Stimulated activated CD4-positive, alpha-beta T cell treated with anti-CD3 and anti-CD28 coated beads, Interleukin-15, amount 100 ng/mL, for 1 hour (primary cell): ENCODE data around the gene RNU5B-1.

ENCODE experiments used
- DNase-seq, 2 donors: peaks; one replicate each; pipeline ENCODE4 v3.0.0-alpha.2; 2020; ENCODE audit warnings: low read depth in 1 of 2, low spot score in 1 of 2

The RNU5B-1 gene

DNA sequence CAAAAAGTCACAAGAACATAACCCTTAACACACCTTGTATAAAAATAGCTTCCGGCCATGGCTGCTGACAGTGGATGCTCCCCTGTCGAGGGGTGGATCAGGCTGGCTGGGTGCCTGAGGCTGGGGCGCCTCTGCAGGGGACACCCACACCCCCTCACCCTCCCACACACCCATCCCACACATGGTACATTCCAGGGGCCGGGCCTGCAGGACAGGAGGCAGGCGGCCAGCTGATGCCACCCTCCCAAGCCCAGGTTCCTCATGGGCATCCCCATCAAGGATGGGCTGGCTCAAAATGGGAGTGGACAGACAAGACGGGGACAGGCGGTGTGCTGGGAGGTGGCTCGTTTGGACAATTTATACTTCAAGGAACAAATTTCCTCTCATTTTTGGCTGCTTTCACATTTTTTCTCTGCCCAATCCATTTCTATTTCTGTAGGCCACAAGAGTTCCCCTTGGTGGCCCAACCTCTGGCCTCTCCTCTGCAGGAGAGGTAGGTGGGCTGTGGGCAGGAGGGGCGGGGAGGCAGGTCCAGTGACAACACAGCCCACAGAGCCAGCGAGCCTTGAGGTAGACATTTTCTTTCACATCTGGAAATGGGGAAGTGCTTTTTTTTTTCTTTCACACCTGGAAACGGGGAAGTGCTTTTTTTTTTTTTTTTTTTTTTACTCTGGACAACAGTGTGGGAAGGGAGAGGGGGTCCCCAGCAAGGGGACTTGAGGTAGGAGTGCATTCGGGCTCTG lies 23.3 kb downstream of the RNU5B-1 start:
- no peak for DNase-seq

DNA sequence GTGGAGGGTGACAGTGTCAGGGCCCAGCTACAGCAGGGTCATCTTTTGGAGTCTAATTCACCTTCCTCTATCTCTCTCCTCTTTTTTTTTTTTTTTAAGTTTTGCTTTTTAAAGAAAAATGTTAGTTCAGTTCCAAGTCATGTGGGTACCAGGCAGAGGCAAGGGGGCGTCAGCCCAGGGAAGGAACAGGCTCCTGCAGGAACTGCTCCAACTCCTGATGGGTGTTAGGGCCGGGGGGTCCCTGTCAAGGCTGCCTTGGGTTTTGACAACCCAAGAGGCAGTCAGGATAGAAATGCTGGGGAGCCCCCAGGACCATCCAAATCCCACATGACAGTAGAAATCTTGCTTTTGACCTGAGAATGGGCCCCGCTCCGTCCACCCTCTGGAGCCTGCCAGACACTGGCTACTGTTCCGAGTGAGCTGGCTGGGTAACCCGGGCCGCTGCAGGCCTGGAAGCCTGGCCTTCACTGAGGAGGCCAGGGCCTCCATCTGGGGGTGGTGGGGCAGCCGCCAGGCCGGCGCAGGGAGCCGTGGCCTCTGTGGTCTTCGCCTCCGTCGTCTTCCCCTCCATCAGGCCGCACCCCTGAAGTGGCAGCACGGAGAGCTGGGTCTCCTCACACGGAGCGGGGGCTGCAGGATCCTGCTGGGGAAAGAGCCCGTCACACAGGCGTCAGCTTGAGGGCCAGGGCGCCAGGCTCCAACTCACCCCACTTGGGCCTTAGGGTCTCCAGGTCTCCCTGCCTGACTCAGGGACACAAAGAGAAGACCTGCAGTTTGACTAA lies 24.2 kb downstream of the RNU5B-1 start:
- DNase-seq: no peak

GRCh38 chr15:65329288-65329983 lies 25.0 kb downstream of the RNU5B-1 start:
- no peak for DNase-seq

DNA sequence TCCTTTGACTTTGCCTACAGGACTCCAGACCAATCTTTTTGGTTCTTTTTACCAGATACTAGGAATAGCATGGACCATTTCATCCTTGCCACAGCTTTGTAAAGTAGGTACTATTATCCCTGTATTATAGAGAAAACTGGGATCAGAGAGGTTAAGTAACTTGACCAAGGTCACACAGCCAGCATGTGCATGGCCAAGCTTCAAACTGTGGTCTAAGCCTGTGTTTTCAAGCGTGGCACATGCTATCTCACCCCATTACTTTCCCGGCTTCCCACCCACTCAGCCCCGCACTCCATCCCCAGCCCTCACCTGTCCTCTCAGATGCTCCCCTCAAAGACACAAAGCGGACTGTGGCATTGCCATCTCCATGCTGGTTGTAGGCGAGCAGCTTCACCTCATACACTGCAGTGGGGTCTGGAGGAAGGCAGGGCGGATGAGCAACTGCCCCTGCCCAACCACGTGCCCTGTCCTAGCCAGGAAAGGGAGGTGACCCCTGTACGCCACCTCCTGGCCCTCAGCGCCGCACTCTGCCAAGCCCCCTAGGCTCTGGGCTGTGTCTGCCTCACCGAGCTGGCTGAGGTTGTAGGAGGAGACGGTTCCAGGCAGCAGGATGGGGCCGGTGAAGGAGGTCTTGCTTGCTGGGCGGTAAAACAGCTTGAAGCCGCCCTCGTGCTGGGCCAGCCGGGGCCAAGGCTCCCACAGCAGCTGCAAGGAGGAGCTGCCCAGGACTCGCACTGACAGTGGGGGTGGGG lies 25.7 kb downstream of the RNU5B-1 start:
- DNase-seq: no peak

GRCh38 chr15:65330934-65331645 lies 26.6 kb downstream of the RNU5B-1 start:
- no peak for DNase-seq

DNA sequence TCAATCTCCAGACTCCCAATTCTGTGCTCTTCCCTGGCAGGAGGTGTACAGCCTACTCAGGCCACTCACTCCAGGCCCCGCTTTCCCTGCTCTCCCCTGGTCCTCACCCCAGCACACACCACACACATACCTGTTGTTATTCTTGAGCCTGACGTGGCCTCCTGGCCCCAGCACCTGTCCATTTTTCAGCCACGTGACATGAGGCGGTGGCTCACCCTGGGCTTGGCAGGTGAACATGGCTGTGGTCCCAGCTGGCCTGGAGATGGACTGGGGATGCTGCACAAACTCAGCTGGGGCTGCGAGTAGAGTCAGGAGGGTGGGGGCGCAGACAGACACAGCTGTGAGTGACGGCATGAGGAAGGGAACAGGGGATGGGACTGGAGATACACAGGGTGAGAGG lies 27.3 kb downstream of the RNU5B-1 start:
- no peak for DNase-seq

DNA sequence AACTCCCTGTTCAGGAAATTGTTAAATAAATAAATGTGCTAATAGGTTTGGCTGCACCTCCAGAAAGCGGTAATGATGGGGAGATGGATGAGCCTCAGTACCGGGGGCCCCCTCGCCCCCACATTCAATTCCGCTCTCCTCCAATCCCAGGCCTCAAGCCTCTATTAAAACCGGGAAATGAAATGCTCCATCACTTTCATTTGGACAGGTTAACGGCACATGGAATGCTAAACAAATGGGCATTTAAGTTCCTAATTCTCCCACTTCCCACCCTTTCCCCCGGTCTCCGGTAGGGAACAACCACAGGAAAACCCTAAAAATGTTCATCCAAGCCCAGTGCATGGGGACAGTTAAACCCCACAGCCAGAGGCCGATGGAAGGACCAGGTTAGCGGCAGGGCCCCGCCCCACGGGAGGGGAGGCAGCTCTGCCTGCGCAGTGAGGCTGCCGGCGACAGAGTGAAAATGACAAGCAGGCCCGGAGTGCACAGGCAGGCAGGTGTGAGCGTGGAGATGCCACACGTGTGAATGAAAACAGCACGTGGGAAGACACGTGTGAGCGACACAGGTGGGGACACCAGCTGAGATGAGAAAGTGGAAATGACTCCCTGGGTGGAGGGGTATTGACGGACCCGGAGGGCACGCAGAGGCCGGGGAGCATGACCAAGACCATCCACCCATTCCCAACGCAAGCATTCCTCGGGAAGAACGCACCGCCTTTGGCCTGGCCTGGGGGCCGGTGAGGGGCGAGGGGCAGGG lies 28.1 kb downstream of the RNU5B-1 start:
- DNase-seq: no peak

GRCh38 chr15:65333148-65333820 lies 28.8 kb downstream of the RNU5B-1 start:
- DNase-seq: no peak

GRCh38 chr15:65333856-65334255 lies 29.4 kb downstream of the RNU5B-1 start:
- no peak for DNase-seq

DNA sequence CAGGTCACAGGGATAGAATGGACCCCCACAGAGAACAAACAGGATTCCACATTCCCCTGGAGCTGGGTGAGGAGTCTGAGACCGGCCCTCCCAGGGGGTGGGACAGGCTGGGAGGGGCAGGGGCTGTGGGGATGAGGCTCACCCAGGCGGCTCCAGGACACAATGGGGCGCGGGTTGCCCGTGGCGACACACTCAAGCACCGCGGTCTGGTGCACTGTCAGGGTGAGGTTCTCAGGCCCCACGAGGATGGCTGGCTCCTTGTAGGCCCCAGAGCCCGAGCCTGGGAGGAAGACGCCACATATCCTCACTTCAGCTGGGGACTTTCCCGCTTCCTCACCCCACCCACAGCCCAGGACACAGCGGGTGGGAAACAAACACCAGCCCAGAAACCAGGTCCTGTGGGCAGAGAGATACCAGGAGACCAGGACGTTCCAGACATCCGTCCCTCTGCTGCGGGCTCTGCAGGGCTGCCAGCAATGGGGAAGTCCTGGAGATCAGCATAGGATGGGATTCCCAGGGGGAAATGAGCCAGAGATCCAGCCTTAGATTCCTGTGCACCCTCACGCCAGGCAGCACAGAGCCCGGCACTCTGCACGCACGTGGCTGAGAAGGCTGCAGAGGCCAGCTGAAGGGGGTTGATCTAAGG lies 30.2 kb downstream of the RNU5B-1 start:
- DNase-seq: no peak

GRCh38 chr15:65335278-65336055 lies 31.0 kb downstream of the RNU5B-1 start:
- DNase-seq: no peak

GRCh38 chr15:65336493-65337435 lies 32.3 kb downstream of the RNU5B-1 start:
- DNase-seq: no peak

DNA sequence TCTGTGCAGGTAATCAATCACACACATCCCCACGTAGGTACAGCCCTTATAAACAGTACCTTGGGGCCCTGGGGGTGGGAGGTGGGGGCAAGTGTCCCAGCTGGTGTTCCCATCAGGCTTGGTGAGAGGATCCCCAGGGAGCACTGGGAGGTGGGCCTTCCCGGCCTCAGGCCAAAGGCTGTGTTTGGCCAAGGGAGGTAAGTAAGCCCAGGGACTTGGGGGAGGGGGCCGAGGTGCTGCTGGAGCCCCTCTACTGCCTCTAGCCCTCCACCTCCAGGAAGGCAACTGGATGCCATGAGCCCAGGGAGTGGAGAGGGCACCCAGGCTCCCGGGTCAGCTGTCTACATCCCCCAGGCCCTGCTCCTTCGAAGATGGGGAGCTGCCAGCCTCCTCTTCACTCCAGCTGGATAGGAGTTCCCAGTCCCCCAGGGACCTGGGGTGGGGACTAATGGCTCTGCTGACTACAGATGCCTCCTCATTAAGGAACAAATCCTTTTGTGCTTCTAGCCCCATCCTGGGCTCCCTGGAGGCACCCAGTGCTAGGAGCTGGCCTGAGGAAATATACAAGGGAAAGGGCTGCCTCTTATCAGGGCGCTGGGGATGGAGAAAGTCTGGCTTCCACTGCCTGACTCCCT lies 33.1 kb downstream of the RNU5B-1 start:
- DNase-seq: no peak

DNA sequence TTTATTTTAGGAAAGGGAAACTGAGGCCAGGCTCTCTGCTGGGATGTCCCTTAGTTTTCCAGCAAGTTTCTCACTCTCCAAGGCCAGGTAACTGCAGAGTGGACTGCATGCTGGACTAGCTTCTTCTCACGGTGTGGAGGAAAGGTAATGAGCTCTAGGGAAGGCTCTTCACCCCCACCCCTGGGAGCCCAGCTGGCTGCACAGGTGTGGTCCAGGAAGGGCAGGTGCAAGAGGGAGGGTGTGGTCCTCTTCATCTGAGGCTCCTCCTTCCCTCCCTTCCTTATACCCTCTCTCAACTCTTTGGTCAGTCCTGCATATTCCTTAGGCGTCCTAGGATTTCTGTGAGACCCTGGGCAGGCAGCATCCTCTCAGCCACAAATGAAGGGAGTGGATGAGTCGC lies 33.9 kb downstream of the RNU5B-1 start:
- no peak for DNase-seq

DNA sequence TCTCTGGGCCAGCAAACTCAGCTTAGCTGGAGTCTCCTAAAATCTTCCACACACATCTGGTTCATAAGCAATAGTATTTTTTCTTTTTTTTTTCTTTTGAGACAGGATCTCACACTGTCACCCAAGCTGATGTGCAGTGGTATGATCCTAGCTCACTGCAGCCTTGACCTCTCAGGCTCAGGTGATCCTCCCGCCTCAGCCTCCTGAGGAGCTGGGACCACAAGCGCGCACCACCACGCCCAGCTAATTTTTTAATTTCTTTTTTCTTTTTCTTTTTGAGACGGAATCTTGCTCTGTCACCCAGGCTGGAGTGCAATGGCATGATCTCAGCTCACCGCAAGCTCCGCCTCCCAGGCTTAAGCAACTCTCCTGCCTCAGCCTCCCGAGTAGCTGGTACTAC lies 34.3 kb downstream of the RNU5B-1 start:
- DNase-seq: no peak

GRCh38 chr15:65339416-65339815 lies 34.9 kb downstream of the RNU5B-1 start:
- DNase-seq: no peak

- no peak for DNase-seq
Observed at GRCh38 chr15:65339920-65340319, 35.4 kb downstream of the RNU5B-1 start.
